Fibroblast of villous mesenchyme (primary cell): Measurements from ENCODE around the gene MRPS26. TPM values are rescaled to one million over a fixed set of nuclear protein-coding genes. Genes with fewer than 3 reads are reported as not detected.
A peak's percentile ranks its signal among the peaks of the same experiment; 100 is the strongest.

Experiments
- DNase-seq: peaks from one replicate; pipeline ENCODE4 v3.0.0-alpha.2; 2010; ENCODE audit warnings: low read depth
- H3K4me3 ChIP-seq: 2 replicates; pipeline ENCODE4 v1.5.1; 2011; ENCODE audit warnings: low read depth, mild to moderate bottlenecking, low read length
- total RNA-seq: library from RNA; depleted of rRNA; stranded (reverse); fragments of >200 nt; gene quantifications from 2 replicates; pipeline ENCODE4 v1.2.3, GENCODE V29; 2012
- TF ChIP-seq, protein P1 (sequence below): IDR thresholded peaks from 2 replicates; pipeline ENCODE4 v1.5.1; 2012; ENCODE audit warnings: low read depth, mild to moderate bottlenecking, low read length; ENCODE audit not compliant: insufficient read depth

Gene MRPS26
- total RNA-seq, 1 donor = 26.8 TPM

DNA sequence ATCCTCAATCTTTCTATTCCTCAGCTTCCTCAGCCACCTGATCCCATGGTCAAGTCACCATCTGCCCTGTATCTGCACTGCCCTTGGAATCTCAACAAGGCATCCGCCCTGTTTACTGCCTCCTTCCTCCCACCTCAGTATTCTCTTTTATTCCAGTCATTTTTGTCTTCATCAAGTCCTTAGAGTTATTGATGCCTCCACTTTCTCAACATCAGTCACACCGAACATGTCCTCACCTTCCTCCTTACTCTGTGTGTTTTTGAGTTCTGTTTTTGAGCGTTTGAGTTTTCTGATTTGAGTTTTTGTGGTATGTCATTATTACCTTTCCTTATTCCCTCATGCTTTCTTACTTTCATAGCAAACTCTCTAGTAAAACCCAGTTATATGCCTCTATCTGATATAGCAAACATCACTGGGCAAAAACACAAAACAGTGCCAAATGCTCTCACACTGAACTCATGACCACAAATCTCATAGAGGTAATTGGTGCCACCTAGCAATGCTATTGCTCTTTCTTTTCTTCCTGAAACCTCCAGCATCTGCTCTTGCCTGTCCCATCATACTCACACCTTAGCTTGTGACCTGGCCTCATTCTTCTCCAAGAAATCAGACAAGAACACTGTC lies 14.2 kb upstream of the MRPS26 start:
- no peak overlapping the region for H3K4me3 ChIP-seq
- TF ChIP-seq, protein P1, sequence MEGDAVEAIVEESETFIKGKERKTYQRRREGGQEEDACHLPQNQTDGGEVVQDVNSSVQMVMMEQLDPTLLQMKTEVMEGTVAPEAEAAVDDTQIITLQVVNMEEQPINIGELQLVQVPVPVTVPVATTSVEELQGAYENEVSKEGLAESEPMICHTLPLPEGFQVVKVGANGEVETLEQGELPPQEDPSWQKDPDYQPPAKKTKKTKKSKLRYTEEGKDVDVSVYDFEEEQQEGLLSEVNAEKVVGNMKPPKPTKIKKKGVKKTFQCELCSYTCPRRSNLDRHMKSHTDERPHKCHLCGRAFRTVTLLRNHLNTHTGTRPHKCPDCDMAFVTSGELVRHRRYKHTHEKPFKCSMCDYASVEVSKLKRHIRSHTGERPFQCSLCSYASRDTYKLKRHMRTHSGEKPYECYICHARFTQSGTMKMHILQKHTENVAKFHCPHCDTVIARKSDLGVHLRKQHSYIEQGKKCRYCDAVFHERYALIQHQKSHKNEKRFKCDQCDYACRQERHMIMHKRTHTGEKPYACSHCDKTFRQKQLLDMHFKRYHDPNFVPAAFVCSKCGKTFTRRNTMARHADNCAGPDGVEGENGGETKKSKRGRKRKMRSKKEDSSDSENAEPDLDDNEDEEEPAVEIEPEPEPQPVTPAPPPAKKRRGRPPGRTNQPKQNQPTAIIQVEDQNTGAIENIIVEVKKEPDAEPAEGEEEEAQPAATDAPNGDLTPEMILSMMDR = no peak
- no peak for DNase-seq

GRCh38 chr20:3032624-3033023 lies 13.2 kb upstream of the MRPS26 start:
- no peak for DNase-seq
- TF ChIP-seq, protein P1 = no peak
- H3K4me3 ChIP-seq = no peak overlapping the region

GRCh38 chr20:3037654-3038053 lies 8.2 kb upstream of the MRPS26 start:
- TF ChIP-seq, protein P1 = no peak
- no peak overlapping the region for H3K4me3 ChIP-seq
- DNase-seq = no peak

GRCh38 chr20:3038454-3038853 lies 7.4 kb upstream of the MRPS26 start:
- no peak for DNase-seq
- no peak overlapping the region for H3K4me3 ChIP-seq
- TF ChIP-seq, protein P1 = no peak

DNA sequence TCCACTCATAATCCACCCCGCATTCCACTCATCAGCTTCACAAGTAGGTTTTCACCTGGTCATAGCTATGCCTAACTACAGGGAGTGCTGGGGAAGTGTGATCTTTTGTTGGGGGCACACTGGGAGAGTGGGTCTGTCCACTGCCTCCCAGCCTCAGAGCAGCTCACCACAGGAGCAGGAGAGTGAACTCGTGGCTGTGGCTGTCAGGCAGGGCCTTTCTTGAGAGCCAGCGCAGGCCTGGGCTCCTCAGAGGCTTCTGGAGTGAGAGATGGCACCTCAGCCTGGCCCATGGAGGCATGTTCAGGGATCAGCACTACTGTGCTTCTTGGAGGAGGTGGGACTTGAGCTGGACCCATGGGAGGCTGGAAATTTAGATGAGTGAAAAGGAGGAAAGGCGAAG lies 6.4 kb upstream of the MRPS26 start:
- TF ChIP-seq, protein P1 = no peak
- H3K4me3 ChIP-seq = no peak overlapping the region
- DNase-seq = no peak

DNA sequence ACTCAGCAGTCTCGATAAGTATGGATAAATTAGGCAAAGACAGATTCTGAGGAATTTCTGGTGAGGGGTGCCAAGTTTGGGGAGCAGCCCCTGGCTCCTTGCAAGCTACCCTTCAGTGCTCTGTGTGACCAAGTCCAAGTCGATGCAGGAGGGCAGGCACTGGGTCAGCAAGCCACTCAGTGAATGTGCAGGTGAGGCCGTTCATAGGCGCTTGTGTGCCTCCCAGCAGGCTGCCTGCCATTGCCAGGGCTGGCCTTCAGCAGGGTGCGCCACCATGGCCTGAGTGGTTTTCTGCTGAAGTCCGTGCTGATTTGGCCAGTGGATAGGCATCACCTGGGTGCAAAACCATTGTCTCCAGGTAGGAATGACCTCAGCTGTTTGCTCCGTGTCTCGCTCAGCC lies 5.8 kb upstream of the MRPS26 start:
- no peak overlapping the region for H3K4me3 ChIP-seq
- no peak for DNase-seq
- TF ChIP-seq, protein P1 = no peak

DNA sequence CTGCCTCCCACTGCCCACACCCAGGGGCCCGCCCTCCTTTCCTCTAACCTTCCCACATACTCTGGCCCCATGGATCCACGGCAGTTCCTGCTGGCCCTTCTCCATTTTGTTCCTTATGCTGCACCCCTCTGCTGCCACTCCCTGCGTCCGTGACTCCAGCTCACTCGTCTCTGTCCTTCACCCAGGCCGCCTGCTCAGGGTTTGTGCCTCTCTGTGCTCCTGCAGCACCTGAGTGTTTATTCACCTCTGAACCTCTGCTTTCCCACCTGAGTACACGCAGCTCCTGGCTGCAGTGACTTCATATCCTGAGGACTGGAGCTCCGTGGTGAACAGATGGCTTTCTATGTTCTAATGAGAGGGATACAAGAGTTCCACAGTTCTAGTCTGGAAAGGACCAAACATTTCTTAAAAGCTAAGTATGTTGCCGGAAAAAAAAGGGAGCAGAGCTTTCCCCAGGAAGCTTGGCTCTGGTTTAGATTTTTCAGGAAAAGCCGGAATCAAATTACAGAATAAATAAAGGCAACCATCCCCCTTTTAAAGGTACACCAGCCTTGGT lies 3.9 kb upstream of the MRPS26 start:
- peak; percentile 5 for DNase-seq
- TF ChIP-seq, protein P1 = no peak
- H3K4me3 ChIP-seq = no peak overlapping the region
